NCI-H82 treated with DMSO at 0.1 percent for 48 hours (cell line): ENCODE data around the gene ATP5PF.
"Not testable (repeated sequence)": the region's sequence is repeated elsewhere in the genome, so short reads cannot be mapped to it uniquely, and the experiment has no call there.

Source experiments
- DNase-seq: peaks from one replicate; lab custom pipeline; 2025; ENCODE audit not compliant: unreplicated experiment; lab: John Stamatoyannopoulos, UW

The ATP5PF gene

GRCh38 chr21:25732091-25732760 is 2.5 kb downstream of the ATP5PF start:
- no peak for DNase-seq

- DNase-seq, result no peak
These were observed 12.1 kb downstream of the ATP5PF start for GRCh38 chr21:25722631-25723030.

GRCh38 chr21:25721987-25722386 is 12.7 kb downstream of the ATP5PF start:
- no peak for DNase-seq

GRCh38 chr21:25717491-25718147 is 17.1 kb downstream of the ATP5PF start:
- no peak for DNase-seq

GRCh38 chr21:25714066-25714465 is 20.6 kb downstream of the ATP5PF start:
- peak; percentile 73 for DNase-seq

- no peak for DNase-seq
These were observed 24.2 kb downstream of the ATP5PF start for GRCh38 chr21:25710550-25710949.

- DNase-seq, result no peak
These were observed 24.9 kb downstream of the ATP5PF start for GRCh38 chr21:25709684-25710265.

GRCh38 chr21:25708467-25709065 is 26.1 kb downstream of the ATP5PF start:
- no peak for DNase-seq

- no peak for DNase-seq
These were observed 33.2 kb downstream of the ATP5PF start for GRCh38 chr21:25701529-25701928.

GRCh38 chr21:25700741-25701140 is 34.0 kb downstream of the ATP5PF start:
- DNase-seq, result no peak

GRCh38 chr21:25695461-25695860 is 39.2 kb downstream of the ATP5PF start:
- not testable (repeated sequence) for DNase-seq

- no peak for DNase-seq
These were observed 42.7 kb downstream of the ATP5PF start for GRCh38 chr21:25691976-25692375.

- no peak for DNase-seq
These were observed 45.5 kb downstream of the ATP5PF start for GRCh38 chr21:25689226-25689625.

- no peak for DNase-seq
These were observed 46.2 kb downstream of the ATP5PF start for GRCh38 chr21:25688275-25689155.

- DNase-seq, result no peak
These were observed 46.9 kb downstream of the ATP5PF start for GRCh38 chr21:25687787-25688186.

GRCh38 chr21:25682382-25682781 is 52.3 kb downstream of the ATP5PF start:
- DNase-seq, result no peak

GRCh38 chr21:25676451-25676850 is 58.3 kb downstream of the ATP5PF start:
- no peak for DNase-seq
